Common myeloid progenitor, CD34-positive (primary cell): ENCODE measurements around the gene PTPRN2.
"Not testable (repeated sequence)": the region's sequence is repeated elsewhere in the genome, so short reads cannot be mapped to it uniquely, and the experiment has no call there.

ENCODE experiments used
- CTCF ChIA-PET: fragments of 350-600 bp; sonication (Branson Sonifier 250); formaldehyde crosslinking; loops from one replicate; lab custom pipeline; 2021; ENCODE audit warnings: antibody characterized with exemption; lab: Charles Lee
- POLR2A ChIA-PET: fragments of 350-600 bp; sonication (Branson Sonifier 250); formaldehyde crosslinking; loops from one replicate; lab custom pipeline; 2021; ENCODE audit warnings: antibody characterized with exemption; lab: Charles Lee
- DNase-seq, 3 donors: peaks; one replicate each; pipeline versions ENCODE4 v3.0.0 to v3.0.0-alpha.2; 2013
- H3K27ac ChIP-seq, 2 experiments: 1 replicate in 1 of 2; 2 replicates in 1 of 2; pipeline ENCODE4 v1.7.0; 2013; ENCODE audit warnings: inconsistent platforms in 2 of 2, low read length in 2 of 2, mild to moderate bottlenecking in 2 of 2, low read depth in 1 of 2, moderate library complexity in 1 of 2; ENCODE audit not compliant: severe bottlenecking in 2 of 2, insufficient read depth in 1 of 2, poor library complexity in 1 of 2
- H3K27me3 ChIP-seq, 5 experiments: replicated peaks in 2 of 5; 1 replicate in 3 of 5; 2 replicates in 2 of 5; pipeline versions ENCODE4 v1.6.1 to v1.7.0; 2013; ENCODE audit warnings: low read length in 4 of 5, mild to moderate bottlenecking in 2 of 5, moderate library complexity in 2 of 5, inconsistent platforms in 1 of 5; ENCODE audit not compliant: insufficient read depth in 5 of 5, control insufficient read depth in 4 of 5
- H3K36me3 ChIP-seq, 4 experiments: 1 replicate in 2 of 4; 2 replicates in 2 of 4; pipeline versions ENCODE4 v1.6.1 to v1.7.0; 2013; ENCODE audit warnings: low read length in 3 of 4, control low read depth in 1 of 4, mild to moderate bottlenecking in 1 of 4; ENCODE audit not compliant: control insufficient read depth in 4 of 4, insufficient read depth in 4 of 4
- H3K4me1 ChIP-seq, 4 experiments: 1 replicate in 3 of 4; 2 replicates in 1 of 4; pipeline versions ENCODE4 v1.6.1 to v1.7.1; 2013; ENCODE audit warnings: low read length in 3 of 4, mild to moderate bottlenecking in 3 of 4, control low read depth in 1 of 4, inconsistent platforms in 1 of 4, moderate library complexity in 1 of 4; ENCODE audit not compliant: control insufficient read depth in 4 of 4, insufficient read depth in 4 of 4; ENCODE audit errors: control extremely low read depth in 1 of 4
- H3K4me3 ChIP-seq, 7 experiments: 1 replicate in 4 of 7; 2 replicates in 3 of 7; pipeline versions ENCODE4 v1.5.1 to v1.7.0; 2013; ENCODE audit warnings: mild to moderate bottlenecking in 7 of 7, low read length in 6 of 7, moderate library complexity in 6 of 7, inconsistent platforms in 2 of 7, low read depth in 2 of 7, control low read depth in 1 of 7; ENCODE audit not compliant: insufficient read depth in 4 of 7, control insufficient read depth in 1 of 7; ENCODE audit errors: extremely low read depth in 1 of 7
- H3K9me3 ChIP-seq, 5 experiments: 1 replicate in 4 of 5; 2 replicates in 1 of 5; pipeline versions ENCODE4 v1.6.1 to v1.7.1; 2013; ENCODE audit warnings: low read length in 4 of 5, mild to moderate bottlenecking in 2 of 5, inconsistent platforms in 1 of 5, low read depth in 1 of 5, moderate library complexity in 1 of 5; ENCODE audit not compliant: control insufficient read depth in 4 of 5, insufficient read depth in 2 of 5; ENCODE audit errors: control extremely low read depth in 1 of 5
- WGBS: methylation state at CpG from one replicate; pipeline ENCODE4 v1.1.5; 2013; ENCODE audit not compliant: insufficient coverage; 5-methylcytosine and 5-hydroxymethylcytosine counted together

The PTPRN2 gene

DNA sequence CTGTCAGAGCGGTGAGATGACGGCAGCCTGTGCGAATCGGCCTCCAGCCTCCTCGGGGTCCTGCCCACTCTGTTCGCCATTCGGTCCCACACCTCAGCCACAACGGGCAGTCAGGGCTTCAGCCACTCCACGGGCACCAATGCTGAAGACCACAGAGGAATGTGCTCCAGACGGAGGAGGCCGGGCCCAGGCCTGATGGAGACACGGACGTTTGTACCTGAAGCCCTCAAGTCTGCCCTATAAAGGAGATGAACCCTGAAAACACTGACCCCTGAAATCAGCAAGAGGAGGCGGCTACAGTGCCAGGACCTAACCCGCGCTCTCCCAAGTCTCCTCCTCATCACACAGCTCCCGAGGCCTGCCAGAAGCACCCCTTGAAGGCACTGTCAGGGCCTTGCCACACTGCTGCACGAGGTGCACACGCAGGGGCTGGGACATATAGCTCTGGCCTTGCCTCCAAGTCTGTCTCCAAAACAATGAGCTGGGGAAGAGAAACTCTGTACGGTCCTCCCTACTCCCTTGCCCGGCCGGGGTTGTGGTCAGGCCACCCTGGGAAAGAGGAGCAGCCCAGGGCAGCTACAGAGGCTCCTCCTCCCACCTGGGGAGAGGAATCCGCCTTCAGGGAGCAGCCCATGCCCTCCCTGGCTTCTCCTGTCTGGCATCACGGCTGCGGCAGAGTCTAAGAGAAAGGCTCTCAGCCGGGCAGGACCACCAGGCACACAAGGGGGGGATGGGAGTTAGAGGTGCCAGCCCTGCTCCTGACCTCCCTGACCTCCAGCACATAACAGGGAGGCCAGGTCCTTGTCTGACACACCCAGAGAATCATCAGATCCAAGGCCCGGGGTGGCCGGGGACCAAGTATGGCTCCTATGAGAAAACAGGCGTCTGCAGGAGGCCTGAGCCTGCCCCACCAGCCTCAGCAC lies 310.1 kb downstream of the PTPRN2 start:
- CTCF ChIA-PET, result no interaction called here
- H3K4me3 ChIP-seq, result no peak overlapping the region
- H3K36me3 ChIP-seq, result no peaks in the 10 kb centered on the region
- H3K4me1 ChIP-seq, result no peaks in the 10 kb centered on the region
- no peak overlapping the region for H3K27ac ChIP-seq
- H3K9me3 ChIP-seq, result no peaks in the 10 kb centered on the region
- H3K27me3 ChIP-seq, result no peaks in the 10 kb centered on the region
- POLR2A ChIA-PET, result no interaction called here
- WGBS, result 82% methylated on average over 26 of the region's 29 CpGs
- DNase-seq, result no peak

DNA sequence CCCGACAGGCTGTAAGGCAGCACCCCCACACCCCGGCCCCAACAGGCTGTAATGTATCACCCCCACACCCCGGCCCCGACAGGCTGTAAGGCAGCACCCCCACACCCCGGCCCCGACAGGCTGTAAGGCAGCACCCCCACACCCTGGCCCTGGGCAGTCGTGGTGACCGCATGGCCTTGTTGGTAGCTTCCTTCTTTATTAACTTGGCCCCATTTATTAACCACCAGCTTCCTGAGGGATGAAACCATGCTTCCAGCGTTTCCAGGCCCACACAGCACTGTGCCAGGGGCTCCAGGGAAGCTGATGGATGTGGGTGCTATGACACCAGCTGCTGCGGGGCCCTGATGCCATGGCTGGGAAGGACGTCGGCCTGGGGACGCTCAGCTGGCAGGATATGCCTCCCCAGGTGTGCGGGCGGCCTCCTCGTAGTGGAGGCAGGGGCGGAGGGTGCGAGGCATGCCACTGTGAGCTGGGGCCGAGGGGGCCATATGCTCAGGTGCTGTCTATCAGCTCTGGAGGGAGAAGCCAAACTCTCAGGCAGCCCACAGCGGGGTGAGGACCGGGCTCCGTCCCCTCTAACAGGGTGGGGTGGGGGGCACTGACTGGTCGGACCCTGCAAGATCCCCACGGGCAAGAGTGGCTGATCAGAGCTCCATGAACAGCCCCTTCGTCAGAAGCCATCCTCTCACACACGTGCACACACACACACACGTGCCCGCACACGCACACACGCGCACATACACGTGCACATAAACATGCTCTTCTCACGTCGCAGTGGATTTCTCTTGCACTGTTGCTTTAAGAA lies 311.0 kb downstream of the PTPRN2 start:
- no peak for DNase-seq
- Histone ChIP-seq H3K27me3 (no peaks in the 10 kb centered on the region), H3K9me3 (peaks cover 0 to 2% (median 0%) of the 10 kb centered on the region in 5 experiments), H3K36me3 (no peaks in the 10 kb centered on the region), H3K4me3 (no peak overlapping the region), H3K4me1 (no peaks in the 10 kb centered on the region), H3K27ac (no peak overlapping the region)
- CTCF ChIA-PET, result no interaction called here
- WGBS, result 84% methylated on average over 24 of the region's 34 CpGs
- POLR2A ChIA-PET, result no interaction called here

DNA sequence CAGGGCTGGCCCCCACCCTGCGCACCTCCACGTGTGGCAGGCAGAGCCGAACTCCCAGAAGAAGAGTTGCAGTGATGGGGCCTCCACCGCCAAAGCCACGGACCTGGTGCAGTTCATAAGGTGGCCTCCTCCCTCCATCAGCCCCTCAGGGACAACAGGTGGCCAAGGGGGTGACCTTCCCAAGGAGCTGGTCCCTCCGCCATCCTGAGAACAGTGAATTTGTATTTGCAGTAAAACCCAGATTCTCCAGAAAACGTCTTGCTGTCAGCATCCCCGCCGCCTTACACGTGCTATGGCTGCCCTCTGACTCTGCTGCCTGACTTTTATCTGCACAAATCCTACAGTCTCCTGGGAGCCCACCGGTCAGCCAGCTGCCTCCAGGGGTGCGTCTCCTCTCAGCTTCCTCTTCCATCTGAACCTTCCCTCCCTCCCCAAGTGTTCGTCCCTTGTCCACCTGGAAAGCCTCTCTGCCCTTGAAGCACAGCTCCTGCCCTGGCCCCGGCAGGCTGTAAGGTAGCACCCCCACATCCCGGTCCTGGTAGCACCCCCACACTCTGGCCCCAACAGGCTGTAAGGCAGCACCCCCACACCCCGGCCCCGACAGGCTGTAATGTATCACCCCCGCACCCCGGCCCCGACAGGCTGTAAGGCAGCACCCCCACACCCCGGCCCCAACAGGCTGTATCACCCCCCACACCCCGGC lies 311.8 kb downstream of the PTPRN2 start:
- H3K4me3 ChIP-seq, result no peak overlapping the region
- no peaks in the 10 kb centered on the region for H3K4me1 ChIP-seq
- POLR2A ChIA-PET, result no interaction called here
- no peak for DNase-seq
- no peaks in the 10 kb centered on the region for H3K36me3 ChIP-seq
- no peaks in the 10 kb centered on the region for H3K27me3 ChIP-seq
- 95% methylated on average over 12 of the region's 22 CpGs for WGBS
- CTCF ChIA-PET, result no interaction called here
- H3K27ac ChIP-seq, result no peak overlapping the region
- H3K9me3 ChIP-seq, result peaks cover 0 to 2% (median 0%) of the 10 kb centered on the region in 5 experiments

DNA sequence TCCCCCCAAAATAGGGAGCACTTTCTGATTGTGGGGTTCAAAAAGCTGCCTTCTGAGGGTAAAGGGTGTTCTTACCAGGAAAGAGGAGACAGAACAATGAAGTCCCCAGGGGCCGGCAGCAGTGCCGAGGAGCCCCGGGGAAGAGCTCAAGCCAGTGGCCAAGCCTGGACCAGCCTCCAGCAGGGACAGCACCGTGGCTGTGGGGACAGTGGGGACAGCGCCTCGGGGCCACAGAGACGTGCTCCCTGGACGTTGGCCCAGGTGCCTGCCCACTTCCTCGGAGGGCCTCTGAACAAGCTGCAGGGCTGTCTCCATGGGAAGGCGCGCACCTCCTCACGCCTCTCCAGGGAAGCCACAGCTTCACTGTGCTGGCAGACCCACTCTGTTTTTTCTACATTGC lies 312.6 kb downstream of the PTPRN2 start:
- H3K4me3 ChIP-seq, result no peak overlapping the region
- H3K4me1 ChIP-seq, result no peaks in the 10 kb centered on the region
- H3K9me3 ChIP-seq, result peaks cover 0 to 2% (median 0%) of the 10 kb centered on the region in 5 experiments
- no peak overlapping the region for H3K27ac ChIP-seq
- POLR2A ChIA-PET, result no interaction called here
- H3K36me3 ChIP-seq, result no peaks in the 10 kb centered on the region
- WGBS, result 91% methylated on average over 12 of the region's 12 CpGs
- CTCF ChIA-PET, result no interaction called here
- no peak for DNase-seq
- no peaks in the 10 kb centered on the region for H3K27me3 ChIP-seq

DNA sequence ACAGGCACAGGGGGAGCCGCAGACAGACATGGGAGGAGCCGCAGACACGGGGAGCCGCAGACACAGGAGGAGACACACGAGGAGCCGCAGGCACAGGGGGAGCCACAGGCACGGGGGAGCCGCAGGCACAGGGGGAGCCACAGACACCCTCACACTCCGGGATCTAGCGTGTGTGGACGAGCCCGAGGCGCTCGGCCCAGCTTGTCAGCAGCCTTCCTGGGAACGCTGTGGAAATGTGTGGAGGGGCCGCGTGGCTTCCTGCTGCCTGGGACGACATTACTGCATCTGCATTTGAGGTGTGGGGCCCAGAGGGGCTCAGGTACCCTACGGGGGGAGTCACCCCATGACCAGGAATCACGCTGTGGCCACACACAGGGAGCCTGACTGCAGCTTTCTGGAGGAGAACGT lies 313.2 kb downstream of the PTPRN2 start:
- ChIA-PET CTCF (no interaction called here), POLR2A (no interaction called here)

DNA sequence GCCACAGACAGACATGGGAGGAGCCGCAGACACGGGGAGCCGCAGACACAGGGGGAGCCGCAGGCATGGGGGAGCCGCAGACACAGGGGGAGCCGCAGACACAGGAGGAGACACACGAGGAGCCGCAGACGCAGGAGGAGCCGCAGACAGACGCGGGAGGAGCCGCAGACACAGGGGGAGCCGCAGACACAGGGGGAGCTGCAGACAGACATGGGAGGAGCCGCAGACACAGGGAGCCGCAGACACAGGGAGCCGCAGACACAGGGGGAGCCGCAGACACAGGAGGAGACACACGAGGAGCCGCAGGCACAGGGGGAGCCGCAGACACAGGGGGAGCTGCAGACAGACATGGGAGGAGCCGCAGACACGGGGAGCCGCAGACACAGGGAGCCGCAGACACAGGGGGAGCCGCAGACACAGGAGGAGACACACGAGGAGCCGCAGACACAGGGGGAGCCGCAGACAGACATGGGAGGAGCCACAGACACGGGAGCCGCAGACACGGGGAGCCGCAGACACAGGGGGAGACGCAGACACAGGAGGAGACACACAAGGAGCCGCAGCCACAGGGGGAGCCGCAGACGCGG lies 313.8 kb downstream of the PTPRN2 start:
- POLR2A ChIA-PET, CTCF ChIA-PET, H3K36me3 ChIP-seq, H3K9me3 ChIP-seq, H3K4me3 ChIP-seq, DNase-seq, H3K4me1 ChIP-seq, H3K27ac ChIP-seq, H3K27me3 ChIP-seq: not testable (repeated sequence)
- WGBS, result 96% methylated on average over 38 of the region's 38 CpGs

More for the DNA sequence above, 313.2 kb downstream of the PTPRN2 start:
- H3K27ac ChIP-seq, result no peak overlapping the region
- no peak for DNase-seq
- no peak overlapping the region for H3K4me3 ChIP-seq
- H3K27me3 ChIP-seq, result no peaks in the 10 kb centered on the region
- no peaks in the 10 kb centered on the region for H3K36me3 ChIP-seq
- no peaks in the 10 kb centered on the region for H3K4me1 ChIP-seq
- WGBS, result 93% methylated on average over 21 of the region's 21 CpGs
- H3K9me3 ChIP-seq, result peaks cover 0 to 2% (median 0%) of the 10 kb centered on the region in 5 experiments
